Measurements from ENCODE around the gene SSRP1. TPM values are rescaled to one million over a fixed set of nuclear protein-coding genes. Genes with fewer than 3 reads are reported as not detected.

Gene SSRP1
- polyA plus RNA-seq, 1 donor (not counting 4 experiments of a cell fraction or from before 2014, with no cell fraction given), result 115 TPM

DNA sequence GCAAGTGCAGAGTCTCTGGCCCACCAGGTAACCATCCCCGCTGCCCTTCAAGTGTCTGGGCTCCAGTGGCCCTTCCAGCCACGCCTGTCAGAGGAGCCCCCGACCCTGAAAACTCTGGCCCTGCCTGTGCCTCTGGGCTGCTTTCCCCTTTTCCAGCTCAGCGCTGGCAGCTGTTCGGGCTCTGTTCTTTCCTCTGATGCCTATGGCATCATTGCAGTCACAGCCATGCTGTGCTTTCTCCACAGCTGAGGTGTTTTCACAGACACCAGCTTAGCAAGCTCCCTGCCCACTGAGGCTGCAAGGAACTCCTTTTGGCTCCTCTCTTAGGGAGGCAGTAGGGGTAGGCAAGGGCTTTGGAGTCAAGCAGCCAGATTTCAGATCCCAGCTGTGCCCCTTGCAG, 23.7 kb upstream of the SSRP1 start:
- DNase-seq (ENCODE audit: low read depth, low spot score), result no peak
- no peak for FAIRE-seq
- no peak overlapping the region for H3K9ac ChIP-seq (ENCODE audit: control insufficient read depth, extremely low read depth, insufficient read depth, low read length)
- H3K27me3 ChIP-seq (ENCODE audit: control insufficient read depth, extremely low read depth, insufficient read depth, low read length), result no peaks in the 10 kb centered on the region
- H3K9me1 ChIP-seq (ENCODE audit: control insufficient read depth, extremely low read depth, insufficient read depth, low read length), result no peaks in the 10 kb centered on the region
- TF ChIP-seq, protein P1, sequence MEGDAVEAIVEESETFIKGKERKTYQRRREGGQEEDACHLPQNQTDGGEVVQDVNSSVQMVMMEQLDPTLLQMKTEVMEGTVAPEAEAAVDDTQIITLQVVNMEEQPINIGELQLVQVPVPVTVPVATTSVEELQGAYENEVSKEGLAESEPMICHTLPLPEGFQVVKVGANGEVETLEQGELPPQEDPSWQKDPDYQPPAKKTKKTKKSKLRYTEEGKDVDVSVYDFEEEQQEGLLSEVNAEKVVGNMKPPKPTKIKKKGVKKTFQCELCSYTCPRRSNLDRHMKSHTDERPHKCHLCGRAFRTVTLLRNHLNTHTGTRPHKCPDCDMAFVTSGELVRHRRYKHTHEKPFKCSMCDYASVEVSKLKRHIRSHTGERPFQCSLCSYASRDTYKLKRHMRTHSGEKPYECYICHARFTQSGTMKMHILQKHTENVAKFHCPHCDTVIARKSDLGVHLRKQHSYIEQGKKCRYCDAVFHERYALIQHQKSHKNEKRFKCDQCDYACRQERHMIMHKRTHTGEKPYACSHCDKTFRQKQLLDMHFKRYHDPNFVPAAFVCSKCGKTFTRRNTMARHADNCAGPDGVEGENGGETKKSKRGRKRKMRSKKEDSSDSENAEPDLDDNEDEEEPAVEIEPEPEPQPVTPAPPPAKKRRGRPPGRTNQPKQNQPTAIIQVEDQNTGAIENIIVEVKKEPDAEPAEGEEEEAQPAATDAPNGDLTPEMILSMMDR (optimal IDR thresholded peaks at IDR 0.05 in 1 of 3, IDR thresholded peaks at IDR 0.05 in 1 of 3, conservative IDR thresholded peaks at IDR 0.05 in 1 of 3; ENCODE audit: extremely low read depth in 1 of 3, insufficient read depth in 2 of 3, low read length in 3 of 3), result no peak
- no peak for TF ChIP-seq EZH2 (IDR thresholded peaks at IDR 0.05; ENCODE audit: low read length)
- no peaks in the 10 kb centered on the region for H3K9me3 ChIP-seq (ENCODE audit: control insufficient read depth, low read depth, low read length)
- no peaks in the 10 kb centered on the region for H4K20me1 ChIP-seq (ENCODE audit: control insufficient read depth, extremely low read depth, insufficient read depth, low read length)
- dilution Hi-C loops (cut with MboI; ENCODE audit: extremely low pct_ligation_motif_present, low sequenced_read_pairs), result no loop called here
- no peak overlapping the region for H2AFZ ChIP-seq (ENCODE audit: control insufficient read depth, low read length)
- peaks cover 21% of the 10 kb centered on the region for H3K4me1 ChIP-seq (ENCODE audit: control insufficient read depth, extremely low read depth, insufficient read depth, low read length)
- H3K36me3 ChIP-seq (ENCODE audit: control insufficient read depth in 2 of 2, extremely low read depth in 1 of 2, insufficient read depth in 2 of 2, low read length in 2 of 2), result no peaks in the 10 kb centered on the region
- no peak overlapping the region for H3K4me2 ChIP-seq (ENCODE audit: control insufficient read depth, extremely low read depth, insufficient read depth, low read depth, low read length)
- no peak overlapping the region for H3K27ac ChIP-seq (ENCODE audit: control insufficient read depth, insufficient read depth, low read length)
- H3K4me3 ChIP-seq (ENCODE audit: control insufficient read depth in 2 of 3, extremely low read depth in 1 of 3, insufficient read depth in 2 of 3, low read depth in 1 of 3, low read length in 3 of 3), result no peak overlapping the region
- H3K79me2 ChIP-seq (ENCODE audit: control insufficient read depth, insufficient read depth, low read length), result no peaks in the 10 kb centered on the region

GRCh38 chr11:57358991-57359390, 23.3 kb upstream of the SSRP1 start:
- no peak overlapping the region for H3K27ac ChIP-seq (ENCODE audit: control insufficient read depth, insufficient read depth, low read length)
- dilution Hi-C loops (cut with MboI; ENCODE audit: extremely low pct_ligation_motif_present, low sequenced_read_pairs), result no loop called here
- no peaks in the 10 kb centered on the region for H3K9me1 ChIP-seq (ENCODE audit: control insufficient read depth, extremely low read depth, insufficient read depth, low read length)
- DNase-seq (ENCODE audit: low read depth, low spot score), result no peak
- H3K9ac ChIP-seq (ENCODE audit: control insufficient read depth, extremely low read depth, insufficient read depth, low read length), result no peak overlapping the region
- H3K4me3 ChIP-seq (ENCODE audit: control insufficient read depth in 2 of 3, extremely low read depth in 1 of 3, insufficient read depth in 2 of 3, low read depth in 1 of 3, low read length in 3 of 3), result no peak overlapping the region
- no peaks in the 10 kb centered on the region for H3K9me3 ChIP-seq (ENCODE audit: control insufficient read depth, low read depth, low read length)
- H3K4me2 ChIP-seq (ENCODE audit: control insufficient read depth, extremely low read depth, insufficient read depth, low read depth, low read length), result no peak overlapping the region
- H3K4me1 ChIP-seq (ENCODE audit: control insufficient read depth, extremely low read depth, insufficient read depth, low read length), result peaks cover 21% of the 10 kb centered on the region
- no peaks in the 10 kb centered on the region for H3K79me2 ChIP-seq (ENCODE audit: control insufficient read depth, insufficient read depth, low read length)
- no peaks in the 10 kb centered on the region for H4K20me1 ChIP-seq (ENCODE audit: control insufficient read depth, extremely low read depth, insufficient read depth, low read length)
- TF ChIP-seq EZH2 (IDR thresholded peaks at IDR 0.05; ENCODE audit: low read length), result no peak
- TF ChIP-seq, protein P1 (optimal IDR thresholded peaks at IDR 0.05 in 1 of 3, IDR thresholded peaks at IDR 0.05 in 1 of 3, conservative IDR thresholded peaks at IDR 0.05 in 1 of 3; ENCODE audit: extremely low read depth in 1 of 3, insufficient read depth in 2 of 3, low read length in 3 of 3), result no peak
- no peaks in the 10 kb centered on the region for H3K36me3 ChIP-seq (ENCODE audit: control insufficient read depth in 2 of 2, extremely low read depth in 1 of 2, insufficient read depth in 2 of 2, low read length in 2 of 2)
- H3K27me3 ChIP-seq (ENCODE audit: control insufficient read depth, extremely low read depth, insufficient read depth, low read length), result no peaks in the 10 kb centered on the region
- H2AFZ ChIP-seq (ENCODE audit: control insufficient read depth, low read length), result no peak overlapping the region
- no peak for FAIRE-seq

Measured in keratinocyte (primary cell).